ENCODE measurements around the gene ZNFX1.

ZNFX1 gene

GRCh38 chr20:49262444-49262843, 15.4 kb downstream of the ZNFX1 start (continued):
- no peak for TF ChIP-seq BCL11B (tag by site-specific recombination; IDR thresholded peaks at IDR 0.05; ENCODE audit: low read depth)
- TF ChIP-seq PRDM1 (tag by site-specific recombination; IDR thresholded peaks at IDR 0.05), result no peak
- no peak for TF ChIP-seq SP7 (tag by site-specific recombination; IDR thresholded peaks at IDR 0.05)

DNA sequence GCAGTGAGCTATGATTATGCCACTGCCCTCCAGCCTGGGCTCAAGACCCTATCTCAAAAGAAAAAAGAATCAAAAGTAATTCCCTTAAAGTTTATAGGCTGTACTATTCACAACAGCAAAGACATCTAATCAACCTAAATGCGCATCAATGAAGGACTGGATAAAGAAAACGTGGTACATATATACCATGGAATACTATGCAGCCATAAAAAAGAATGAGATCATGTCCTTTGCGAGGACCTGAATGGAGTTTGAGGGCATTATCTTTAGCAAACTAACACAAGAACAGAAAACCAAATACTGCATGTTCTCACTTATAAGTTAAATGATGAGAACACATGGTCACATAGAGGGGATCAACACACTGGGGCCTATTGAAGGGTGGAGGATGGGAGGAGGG, 16.7 kb downstream of the ZNFX1 start:
- Histone ChIP-seq H3K4me1 (ENCODE audit: control insufficient read depth, insufficient read depth, low read length) (no peaks in the 10 kb centered on the region), H3K9me3 (ENCODE audit: control insufficient read depth, insufficient read depth, low read depth, low read length) (no peaks in the 10 kb centered on the region), H3K36me3 (ENCODE audit: control insufficient read depth in 2 of 2, insufficient read depth in 1 of 2, low read length in 2 of 2) (peaks cover 26 to 84% of the 10 kb centered on the region in 2 experiments; a peak in 2 of 3 replicates), H3K4me3 (ENCODE audit: low read depth, low read length) (no peak overlapping the region), H3K27ac (ENCODE audit: extremely low read depth, low read depth, low read length) (no peak overlapping the region)
- POLR2A ChIA-PET, result no interaction called here
- CTCF ChIA-PET, result no interaction called here
- TF ChIP-seq ZNF514 (tag by site-specific recombination; IDR thresholded peaks at IDR 0.05) (no peak), ZNF146 (tag by site-specific recombination; IDR thresholded peaks at IDR 0.05) (peak; percentile 98), ZNF660 (tag by site-specific recombination; IDR thresholded peaks at IDR 0.05) (no peak), ZNF776 (tag by site-specific recombination; IDR thresholded peaks at IDR 0.05; ENCODE audit: borderline replicate concordance) (no peak), ZNF549 (tag by site-specific recombination; IDR thresholded peaks at IDR 0.05) (no peak), ZNF558 (tag by site-specific recombination; IDR thresholded peaks at IDR 0.05) (no peak)
- TF ChIP-seq, protein P1, sequence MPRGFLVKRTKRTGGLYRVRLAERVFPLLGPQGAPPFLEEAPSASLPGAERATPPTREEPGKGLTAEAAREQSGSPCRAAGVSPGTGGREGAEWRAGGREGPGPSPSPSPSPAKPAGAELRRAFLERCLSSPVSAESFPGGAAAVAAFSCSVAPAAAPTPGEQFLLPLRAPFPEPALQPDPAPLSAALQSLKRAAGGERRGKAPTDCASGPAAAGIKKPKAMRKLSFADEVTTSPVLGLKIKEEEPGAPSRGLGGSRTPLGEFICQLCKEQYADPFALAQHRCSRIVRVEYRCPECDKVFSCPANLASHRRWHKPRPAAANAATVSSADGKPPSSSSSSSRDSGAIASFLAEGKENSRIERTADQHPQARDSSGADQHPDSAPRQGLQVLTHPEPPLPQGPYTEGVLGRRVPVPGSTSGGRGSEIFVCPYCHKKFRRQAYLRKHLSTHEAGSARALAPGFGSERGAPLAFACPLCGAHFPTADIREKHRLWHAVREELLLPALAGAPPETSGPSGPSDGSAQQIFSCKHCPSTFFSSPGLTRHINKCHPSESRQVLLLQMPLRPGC (tag by site-specific recombination; IDR thresholded peaks at IDR 0.05), result no peak

DNA sequence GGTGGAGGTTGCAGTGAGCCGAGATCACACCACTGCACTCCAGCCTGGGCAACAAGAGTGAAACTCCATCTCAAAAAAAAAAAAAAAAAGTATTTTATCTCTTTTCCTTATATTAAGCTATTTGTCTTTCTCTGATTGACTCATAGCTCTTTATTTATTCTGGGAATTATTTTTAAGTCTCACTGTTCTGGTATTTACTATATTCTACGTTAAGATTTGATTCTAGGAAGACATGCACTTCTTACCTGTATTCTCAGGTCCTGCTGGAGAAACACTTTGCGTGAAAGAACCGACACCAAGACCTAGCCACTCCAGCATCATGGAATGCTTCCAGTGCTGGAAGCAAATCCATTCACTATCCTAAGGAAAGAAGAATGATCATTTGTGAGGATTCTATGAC, 17.6 kb downstream of the ZNFX1 start:
- H3K9me3 ChIP-seq (ENCODE audit: control insufficient read depth, insufficient read depth, low read depth, low read length), result no peaks in the 10 kb centered on the region
- peaks cover 25 to 88% of the 10 kb centered on the region in 2 experiments; a peak in 2 of 3 replicates for H3K36me3 ChIP-seq (ENCODE audit: control insufficient read depth in 2 of 2, insufficient read depth in 1 of 2, low read length in 2 of 2)
- H3K4me1 ChIP-seq (ENCODE audit: control insufficient read depth, insufficient read depth, low read length), result no peaks in the 10 kb centered on the region
- TF ChIP-seq KLF7 (tag by site-specific recombination; IDR thresholded peaks at IDR 0.05; ENCODE audit: borderline replicate concordance) (no peak), ZBTB7A (tag by site-specific recombination; IDR thresholded peaks at IDR 0.05; ENCODE audit: low read depth) (no peak), GFI1B (tag by site-specific recombination; IDR thresholded peaks at IDR 0.05) (no peak), HOXA7 (CRISPR knock-in tag; IDR thresholded peaks at IDR 0.05; ENCODE audit: borderline replicate concordance) (no peak), ZNF658 (tag by site-specific recombination; IDR thresholded peaks at IDR 0.05) (no peak), ZNF169 (tag by site-specific recombination; IDR thresholded peaks at IDR 0.05) (no peak), HIC1 (tag by site-specific recombination; IDR thresholded peaks at IDR 0.05) (no peak), GLIS1 (tag by site-specific recombination; IDR thresholded peaks at IDR 0.05) (no peak), ZNF660 (tag by site-specific recombination; IDR thresholded peaks at IDR 0.05) (no peak), ZNF529 (tag by site-specific recombination; IDR thresholded peaks at IDR 0.05; ENCODE audit: insufficient replicate concordance) (no peak), ZNF174 (tag by site-specific recombination; IDR thresholded peaks at IDR 0.05) (no peak), ZNF510 (tag by site-specific recombination; IDR thresholded peaks at IDR 0.05; ENCODE audit: insufficient replicate concordance) (no peak), GLI2 (tag by site-specific recombination; IDR thresholded peaks at IDR 0.05; ENCODE audit: borderline replicate concordance, low read depth) (no peak)
- TF ChIP-seq, protein P2, sequence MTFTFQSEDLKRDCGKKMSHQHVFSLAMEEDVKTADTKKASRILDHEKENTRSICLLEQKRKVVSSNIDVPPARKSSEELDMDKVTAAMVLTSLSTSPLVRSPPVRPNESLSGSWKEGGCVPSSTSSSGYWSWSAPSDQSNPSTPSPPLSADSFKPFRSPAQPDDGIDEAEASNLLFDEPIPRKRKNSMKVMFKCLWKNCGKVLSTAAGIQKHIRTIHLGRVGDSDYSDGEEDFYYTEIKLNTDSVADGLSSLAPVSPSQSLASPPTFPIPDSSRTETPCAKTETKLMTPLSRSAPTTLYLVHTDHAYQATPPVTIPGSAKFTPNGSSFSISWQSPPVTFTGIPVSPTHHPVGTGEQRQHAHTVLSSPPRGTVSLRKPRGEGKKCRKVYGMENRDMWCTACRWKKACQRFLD (tag by site-specific recombination; IDR thresholded peaks at IDR 0.05), result no peak
- no peak overlapping the region for H3K4me3 ChIP-seq (ENCODE audit: low read depth, low read length)
- ChIA-PET POLR2A (interaction anchor here (0.6 kb wide), 2 partner anchors 22 to 91 kb away, joined by 3 read pairs; no protein-coding TSS in a partner anchor), CTCF (interaction anchor here (0.9 to 1.2 kb wide), 2 partner anchors 12 to 14 kb away, joined by 3 to 4 read pairs; no protein-coding TSS in a partner anchor)
- H3K27ac ChIP-seq (ENCODE audit: extremely low read depth, low read depth, low read length), result no peak overlapping the region

All from HEK293 (cell line).